Posterior cingulate gyrus (tissue), 11 donors: ENCODE results near the gene LDLRAD2.
"Not testable (repeated sequence)": the region's sequence is repeated elsewhere in the genome, so short reads cannot be mapped to it uniquely, and the experiment has no call there.

Experiments used
- DNase-seq, 10 donors: peaks; one replicate each; pipeline versions ENCODE4 v3.0.0 to v3.0.0-alpha.2; 2020 to 2021; ENCODE audit warnings: mixed read lengths in 3 of 10
- intact Hi-C: fragments of 100-400 bp; cut with DNase I; formaldehyde crosslinking; loops from one replicate; pipeline ENCODE4 v1.15.1; 2023

LDLRAD2 gene

GRCh38 chr1:21782868-21783678, 29.0 kb upstream of the LDLRAD2 start, which contains the start of gene USP48:
Gene USP48 (minus strand): TSS chr1:21783149. CDS start chr1:21782957, 192 bp downstream.
- DNase-seq, result peak; percentile 95 to 99 (median 98)
- intact Hi-C loops, result loop anchor here (5.0 kb wide), 1 partner anchor 154 kb away; the partner anchor contains the start of gene HSPG2

- DNase-seq, result peak in 1 of 10 donors; percentile 99
- intact Hi-C loops, result loop anchor here (5.0 kb wide), 1 partner anchor 153 kb away; the partner anchor contains the start of gene HSPG2
Measured at GRCh38 chr1:21783679-21784603, 28.1 kb upstream of the LDLRAD2 start.

GRCh38 chr1:21785764-21786163, 26.3 kb upstream of the LDLRAD2 start:
- intact Hi-C loops, DNase-seq: not testable (repeated sequence)

GRCh38 chr1:21786640-21787039, 25.4 kb upstream of the LDLRAD2 start:
- intact Hi-C loops, result no loop called here
- no peak for DNase-seq

- DNase-seq, result no peak
- intact Hi-C loops, result no loop called here
Measured at GRCh38 chr1:21793104-21793503, 19.0 kb upstream of the LDLRAD2 start.

GRCh38 chr1:21794656-21795055, 17.4 kb upstream of the LDLRAD2 start:
- no peak for DNase-seq
- intact Hi-C loops, result no loop called here

- no peak for DNase-seq
- intact Hi-C loops, result no loop called here
Measured at GRCh38 chr1:21795075-21795474, 17.0 kb upstream of the LDLRAD2 start.

GRCh38 chr1:21799730-21800129, 12.3 kb upstream of the LDLRAD2 start:
- intact Hi-C loops, result no loop called here
- DNase-seq, result no peak

GRCh38 chr1:21801100-21801499, 11.0 kb upstream of the LDLRAD2 start:
- intact Hi-C loops, result no loop called here
- no peak for DNase-seq

- intact Hi-C loops, result no loop called here
- DNase-seq, result no peak
Measured at GRCh38 chr1:21804536-21804935, 7.5 kb upstream of the LDLRAD2 start.

GRCh38 chr1:21813542-21813941, 1.5 kb downstream of the LDLRAD2 start:
- intact Hi-C loops, result no loop called here
- no peak for DNase-seq

- intact Hi-C loops, result no loop called here
- peak in 2 of 10 donors; percentile 74 to 86 for DNase-seq
Measured at GRCh38 chr1:21814241-21814918, 2.3 kb downstream of the LDLRAD2 start.

- no peak for DNase-seq
- intact Hi-C loops, result no loop called here
Measured at GRCh38 chr1:21814981-21815582, 3.0 kb downstream of the LDLRAD2 start.

- intact Hi-C loops, result no loop called here
- no peak for DNase-seq
Measured at GRCh38 chr1:21815724-21816321, 3.8 kb downstream of the LDLRAD2 start.

- DNase-seq, result no peak
- intact Hi-C loops, result no loop called here
Measured at GRCh38 chr1:21816602-21817302, 4.7 kb downstream of the LDLRAD2 start.

GRCh38 chr1:21818656-21819055, 6.6 kb downstream of the LDLRAD2 start:
- intact Hi-C loops, result no loop called here
- no peak for DNase-seq

GRCh38 chr1:21820597-21821232, 8.7 kb downstream of the LDLRAD2 start:
- no peak for DNase-seq
- intact Hi-C loops, result no loop called here

GRCh38 chr1:21821385-21822019, 9.4 kb downstream of the LDLRAD2 start:
- no peak for DNase-seq
- intact Hi-C loops, result no loop called here
